Measurements from ENCODE around the gene MTMR3. TPM values are rescaled to one million over a fixed set of nuclear protein-coding genes. Genes with fewer than 3 reads are reported as not detected.

MTMR3 gene
- total RNA-seq, 1 donor from 2014 or later, result 35.4 TPM

DNA sequence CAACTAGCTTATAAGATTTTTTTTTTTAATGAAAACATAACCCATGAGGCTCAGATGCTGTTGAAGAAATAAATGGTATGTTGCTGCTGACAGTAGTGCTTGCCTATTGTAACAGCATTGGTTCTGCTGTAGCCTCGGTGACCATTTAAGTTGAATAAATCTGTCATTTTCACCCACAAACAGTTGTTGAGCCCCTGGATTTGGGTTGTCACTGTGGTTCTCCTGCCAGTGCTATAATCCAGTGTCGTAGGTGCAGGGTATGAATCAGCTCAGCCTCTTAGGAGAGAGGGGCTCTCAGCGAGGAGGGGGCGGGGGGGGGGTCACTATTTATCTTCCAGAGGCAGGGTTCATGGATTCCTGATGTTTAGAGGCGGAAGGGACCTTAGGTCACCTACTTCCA is 147.4 kb downstream of the MTMR3 start:
- H4K20me1 ChIP-seq (ENCODE audit: low read depth), result no peaks in the 10 kb centered on the region
- no peaks in the 10 kb centered on the region for H3K9me3 Mint-ChIP-seq
- no peak overlapping the region for H2AFZ ChIP-seq (replicated peaks)
- H3K4me2 ChIP-seq, result no peak overlapping the region
- no peak overlapping the region for H3K27ac Mint-ChIP-seq
- H3K4me1 Mint-ChIP-seq, result peaks cover 2% of the 10 kb centered on the region
- DNase-seq (ENCODE audit: low spot score), result no peak
- H3K27ac ChIP-seq, result no peak overlapping the region
- TF ChIP-seq, protein P1, sequence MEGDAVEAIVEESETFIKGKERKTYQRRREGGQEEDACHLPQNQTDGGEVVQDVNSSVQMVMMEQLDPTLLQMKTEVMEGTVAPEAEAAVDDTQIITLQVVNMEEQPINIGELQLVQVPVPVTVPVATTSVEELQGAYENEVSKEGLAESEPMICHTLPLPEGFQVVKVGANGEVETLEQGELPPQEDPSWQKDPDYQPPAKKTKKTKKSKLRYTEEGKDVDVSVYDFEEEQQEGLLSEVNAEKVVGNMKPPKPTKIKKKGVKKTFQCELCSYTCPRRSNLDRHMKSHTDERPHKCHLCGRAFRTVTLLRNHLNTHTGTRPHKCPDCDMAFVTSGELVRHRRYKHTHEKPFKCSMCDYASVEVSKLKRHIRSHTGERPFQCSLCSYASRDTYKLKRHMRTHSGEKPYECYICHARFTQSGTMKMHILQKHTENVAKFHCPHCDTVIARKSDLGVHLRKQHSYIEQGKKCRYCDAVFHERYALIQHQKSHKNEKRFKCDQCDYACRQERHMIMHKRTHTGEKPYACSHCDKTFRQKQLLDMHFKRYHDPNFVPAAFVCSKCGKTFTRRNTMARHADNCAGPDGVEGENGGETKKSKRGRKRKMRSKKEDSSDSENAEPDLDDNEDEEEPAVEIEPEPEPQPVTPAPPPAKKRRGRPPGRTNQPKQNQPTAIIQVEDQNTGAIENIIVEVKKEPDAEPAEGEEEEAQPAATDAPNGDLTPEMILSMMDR (IDR thresholded peaks at IDR 0.05), result no peak
- TF ChIP-seq EZH2phosphoT487 (IDR thresholded peaks at IDR 0.05) (no peak), EZH2 (IDR thresholded peaks at IDR 0.05) (no peak)
- no peaks in the 10 kb centered on the region for H3K79me2 ChIP-seq (ENCODE audit: low read depth)
- no peaks in the 10 kb centered on the region for H3K27me3 ChIP-seq
- H3K36me3 ChIP-seq, result no peaks in the 10 kb centered on the region
- H3K9me3 ChIP-seq (ENCODE audit: low read depth), result no peaks in the 10 kb centered on the region
- H3K27me3 Mint-ChIP-seq (ENCODE audit: insufficient read depth, low read depth), result peaks cover 3% of the 10 kb centered on the region
- peaks cover 4% of the 10 kb centered on the region for H3F3A ChIP-seq (ENCODE audit: low read depth)
- peaks cover 9% of the 10 kb centered on the region for H3K36me3 Mint-ChIP-seq
- H3K4me3 Mint-ChIP-seq, result no peak overlapping the region
- H3K4me3 ChIP-seq, result no peak overlapping the region
- H3K4me1 ChIP-seq, result no peaks in the 10 kb centered on the region
- H3K9ac ChIP-seq, result no peak overlapping the region

DNA sequence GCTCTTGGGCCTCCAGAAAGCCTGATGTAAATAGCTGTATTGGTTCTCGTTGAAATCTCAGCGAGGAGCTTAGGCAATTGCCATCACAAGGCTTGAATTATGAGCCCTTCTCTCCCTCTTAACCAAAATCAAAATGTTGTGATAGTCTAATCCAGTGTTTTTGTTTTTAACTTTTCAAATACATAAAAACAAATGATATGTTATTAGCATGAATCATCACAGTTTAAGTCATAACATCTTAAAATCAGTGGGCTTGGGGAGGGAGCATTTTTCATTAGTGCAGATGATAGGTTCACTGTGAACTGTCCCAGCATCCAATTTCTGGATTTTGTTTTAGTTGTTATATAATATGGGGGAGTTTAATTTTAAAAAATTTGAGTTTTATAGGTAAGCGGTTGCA is 148.4 kb downstream of the MTMR3 start:
- Mint-ChIP-seq H3K27ac (no peak overlapping the region), H3K9me3 (no peaks in the 10 kb centered on the region), H3K27me3 (ENCODE audit: insufficient read depth, low read depth) (peaks cover 9% of the 10 kb centered on the region), H3K36me3 (peaks cover 5% of the 10 kb centered on the region), H3K4me1 (peaks cover 2% of the 10 kb centered on the region), H3K4me3 (no peak overlapping the region)
- H3K4me2 ChIP-seq, result no peak overlapping the region
- no peaks in the 10 kb centered on the region for H3K4me1 ChIP-seq
- no peak overlapping the region for H3K27ac ChIP-seq
- no peaks in the 10 kb centered on the region for H3K36me3 ChIP-seq
- H3K27me3 ChIP-seq, result no peaks in the 10 kb centered on the region
- H4K20me1 ChIP-seq (ENCODE audit: low read depth), result no peaks in the 10 kb centered on the region
- H3F3A ChIP-seq (ENCODE audit: low read depth), result peaks cover 5% of the 10 kb centered on the region
- no peak overlapping the region for H3K4me3 ChIP-seq
- no peaks in the 10 kb centered on the region for H3K9me3 ChIP-seq (ENCODE audit: low read depth)
- DNase-seq (ENCODE audit: low spot score), result no peak
- TF ChIP-seq, protein P1 (IDR thresholded peaks at IDR 0.05), result no peak
- TF ChIP-seq EZH2 (IDR thresholded peaks at IDR 0.05) (no peak), EZH2phosphoT487 (IDR thresholded peaks at IDR 0.05) (no peak)
- H2AFZ ChIP-seq (replicated peaks), result no peak overlapping the region
- H3K79me2 ChIP-seq (ENCODE audit: low read depth), result no peaks in the 10 kb centered on the region
- H3K9ac ChIP-seq, result no peak overlapping the region

GRCh38 chr22:30031764-30032455 is 148.9 kb downstream of the MTMR3 start:
- Histone ChIP-seq H3K4me1 (no peaks in the 10 kb centered on the region), H3K27ac (no peak overlapping the region), H3K79me2 (ENCODE audit: low read depth) (no peaks in the 10 kb centered on the region), H4K20me1 (ENCODE audit: low read depth) (no peaks in the 10 kb centered on the region), H2AFZ (replicated peaks) (no peak overlapping the region), H3K4me3 (no peak overlapping the region), H3K36me3 (no peaks in the 10 kb centered on the region), H3F3A (ENCODE audit: low read depth) (peaks cover 5% of the 10 kb centered on the region), H3K9ac (no peak overlapping the region), H3K9me3 (ENCODE audit: low read depth) (no peaks in the 10 kb centered on the region), H3K27me3 (no peaks in the 10 kb centered on the region), H3K4me2 (no peak overlapping the region)
- Mint-ChIP-seq H3K9me3 (no peaks in the 10 kb centered on the region), H3K36me3 (peaks cover 1% of the 10 kb centered on the region), H3K27me3 (ENCODE audit: insufficient read depth, low read depth) (peaks cover 9% of the 10 kb centered on the region), H3K4me3 (no peak overlapping the region), H3K4me1 (peaks cover 2% of the 10 kb centered on the region), H3K27ac (peak overlapping the region; percentile 54)
- no peak for DNase-seq (ENCODE audit: low spot score)
- TF ChIP-seq EZH2phosphoT487 (IDR thresholded peaks at IDR 0.05), result no peak
- TF ChIP-seq, protein P1 (IDR thresholded peaks at IDR 0.05), result no peak
- TF ChIP-seq EZH2 (IDR thresholded peaks at IDR 0.05), result no peak

All from neural progenitor cell (in vitro differentiated cells).